ENCODE measurements around the gene GNB1L. TPM values are rescaled to one million over a fixed set of nuclear protein-coding genes. Genes with fewer than 3 reads are reported as not detected.
"Not testable (repeated sequence)": the region's sequence is repeated elsewhere in the genome, so short reads cannot be mapped to it uniquely, and the experiment has no call there.

The GNB1L gene
- total RNA-seq, 1 donor = 5.2 TPM

DNA sequence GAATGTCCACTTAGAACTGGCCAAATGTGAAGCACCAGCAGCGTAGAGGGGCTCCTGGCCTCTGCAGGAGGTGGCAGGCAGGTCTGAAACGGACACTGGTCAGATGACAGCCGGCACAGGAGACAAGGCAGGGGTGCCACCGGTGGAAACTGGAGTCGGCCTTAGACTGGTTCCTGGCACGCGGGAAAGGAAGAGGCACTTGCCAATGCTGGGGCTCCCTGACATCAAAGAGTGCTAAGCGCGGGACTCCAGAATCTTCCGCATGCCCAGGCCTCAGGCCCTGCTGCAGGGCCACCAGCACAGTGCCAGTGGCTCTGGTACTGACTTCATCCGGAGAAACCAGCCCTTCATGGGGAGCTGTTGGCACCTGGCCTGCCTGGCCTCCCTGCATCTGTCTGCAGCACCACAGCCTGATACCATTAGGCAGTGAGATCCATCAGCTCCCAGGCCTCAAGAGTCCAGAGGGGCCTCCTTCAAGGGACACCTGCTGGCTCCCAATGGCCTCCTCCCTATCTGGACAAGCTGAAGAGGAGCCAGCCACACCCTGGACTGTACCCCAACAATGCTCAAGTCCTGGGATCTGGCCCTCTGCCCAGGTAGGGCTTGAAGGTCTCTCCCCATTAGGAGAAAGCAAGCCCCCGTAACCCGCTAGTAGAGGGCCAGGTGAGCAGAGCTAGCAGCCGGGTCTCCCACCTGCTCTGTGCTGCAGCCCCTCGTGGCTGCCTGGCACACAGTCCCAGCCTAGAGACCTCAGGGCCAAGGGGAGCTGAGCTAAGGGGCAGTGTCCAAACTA is 29.7 kb upstream of the GNB1L start:
- TF ChIP-seq, protein P1, sequence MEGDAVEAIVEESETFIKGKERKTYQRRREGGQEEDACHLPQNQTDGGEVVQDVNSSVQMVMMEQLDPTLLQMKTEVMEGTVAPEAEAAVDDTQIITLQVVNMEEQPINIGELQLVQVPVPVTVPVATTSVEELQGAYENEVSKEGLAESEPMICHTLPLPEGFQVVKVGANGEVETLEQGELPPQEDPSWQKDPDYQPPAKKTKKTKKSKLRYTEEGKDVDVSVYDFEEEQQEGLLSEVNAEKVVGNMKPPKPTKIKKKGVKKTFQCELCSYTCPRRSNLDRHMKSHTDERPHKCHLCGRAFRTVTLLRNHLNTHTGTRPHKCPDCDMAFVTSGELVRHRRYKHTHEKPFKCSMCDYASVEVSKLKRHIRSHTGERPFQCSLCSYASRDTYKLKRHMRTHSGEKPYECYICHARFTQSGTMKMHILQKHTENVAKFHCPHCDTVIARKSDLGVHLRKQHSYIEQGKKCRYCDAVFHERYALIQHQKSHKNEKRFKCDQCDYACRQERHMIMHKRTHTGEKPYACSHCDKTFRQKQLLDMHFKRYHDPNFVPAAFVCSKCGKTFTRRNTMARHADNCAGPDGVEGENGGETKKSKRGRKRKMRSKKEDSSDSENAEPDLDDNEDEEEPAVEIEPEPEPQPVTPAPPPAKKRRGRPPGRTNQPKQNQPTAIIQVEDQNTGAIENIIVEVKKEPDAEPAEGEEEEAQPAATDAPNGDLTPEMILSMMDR (IDR thresholded peaks at IDR 0.05; ENCODE audit: insufficient read depth, low read length) = no peak
- DNase-seq (ENCODE audit: low read depth) = no peak
- H3K4me3 ChIP-seq (ENCODE audit: low read depth, low read length) = no peak overlapping the region

DNA sequence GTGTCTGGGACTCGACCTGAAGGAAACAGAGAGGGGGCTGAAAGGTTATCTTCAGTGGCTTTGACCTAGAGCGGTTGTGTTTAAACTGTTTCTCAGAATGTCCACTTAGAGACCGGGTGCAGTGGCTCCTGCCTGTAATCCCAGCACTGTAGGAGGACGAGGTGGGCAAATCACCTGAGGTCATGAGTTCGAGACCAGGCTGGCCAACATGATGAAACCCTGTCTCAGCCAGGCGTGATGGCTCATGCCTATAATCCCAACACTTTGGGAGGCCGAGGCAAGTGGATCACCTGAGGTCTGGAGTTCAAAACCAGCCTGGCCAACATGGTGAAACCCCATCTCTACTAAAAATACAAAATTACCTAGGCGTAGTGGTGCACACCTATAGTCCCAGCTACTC is 28.8 kb upstream of the GNB1L start:
- not testable (repeated sequence) for DNase-seq (ENCODE audit: low read depth); H3K4me3 ChIP-seq (ENCODE audit: low read depth, low read length)

DNA sequence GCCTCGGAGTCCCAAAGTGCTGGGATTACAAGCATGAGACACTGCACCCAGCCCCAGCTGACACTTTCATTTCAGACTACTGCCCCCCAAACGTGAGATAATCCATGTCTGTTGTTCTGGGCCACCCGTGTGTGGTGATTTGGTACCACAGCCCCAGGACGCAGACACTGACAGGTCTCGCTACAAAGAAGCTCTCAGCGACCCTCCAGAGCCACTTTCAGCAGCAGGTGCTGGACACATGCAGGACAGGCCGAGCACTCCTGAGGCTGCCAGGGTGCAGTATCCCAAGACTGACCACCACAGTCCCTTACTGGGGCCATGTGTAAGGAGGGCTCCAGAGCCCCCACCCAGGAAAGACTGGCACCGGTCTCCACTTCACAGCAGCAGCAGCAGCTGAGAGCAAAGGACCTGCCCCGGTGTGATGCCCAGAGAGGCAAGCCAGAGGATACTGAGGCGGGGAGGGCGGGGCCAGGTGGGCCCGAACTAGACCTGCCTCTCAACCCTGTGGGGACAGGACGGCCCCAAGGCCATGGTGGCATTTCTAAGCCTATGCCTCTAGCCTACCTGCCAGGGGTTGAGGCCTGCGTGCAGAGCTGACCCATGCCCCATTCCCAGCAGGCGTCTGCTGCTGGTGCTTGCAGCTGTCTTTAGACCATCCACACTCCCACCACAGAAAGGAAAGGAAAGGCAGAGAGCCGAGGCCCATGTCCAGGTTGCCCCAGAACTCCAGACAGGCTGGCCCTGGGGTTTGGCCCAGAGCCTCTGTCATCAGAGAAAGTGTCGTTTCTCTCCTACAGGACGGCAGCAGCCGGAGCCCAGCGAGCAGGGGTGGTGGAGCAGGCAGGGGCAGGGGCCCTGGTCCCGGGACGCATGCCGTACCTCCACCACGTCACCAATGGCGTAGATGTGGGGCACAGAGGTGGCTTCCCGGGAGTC is 28.0 kb upstream of the GNB1L start:
- no peak overlapping the region for H3K4me3 ChIP-seq (ENCODE audit: low read depth, low read length)
- no peak for DNase-seq (ENCODE audit: low read depth)
- TF ChIP-seq, protein P1 (IDR thresholded peaks at IDR 0.05; ENCODE audit: insufficient read depth, low read length) = no peak

DNA sequence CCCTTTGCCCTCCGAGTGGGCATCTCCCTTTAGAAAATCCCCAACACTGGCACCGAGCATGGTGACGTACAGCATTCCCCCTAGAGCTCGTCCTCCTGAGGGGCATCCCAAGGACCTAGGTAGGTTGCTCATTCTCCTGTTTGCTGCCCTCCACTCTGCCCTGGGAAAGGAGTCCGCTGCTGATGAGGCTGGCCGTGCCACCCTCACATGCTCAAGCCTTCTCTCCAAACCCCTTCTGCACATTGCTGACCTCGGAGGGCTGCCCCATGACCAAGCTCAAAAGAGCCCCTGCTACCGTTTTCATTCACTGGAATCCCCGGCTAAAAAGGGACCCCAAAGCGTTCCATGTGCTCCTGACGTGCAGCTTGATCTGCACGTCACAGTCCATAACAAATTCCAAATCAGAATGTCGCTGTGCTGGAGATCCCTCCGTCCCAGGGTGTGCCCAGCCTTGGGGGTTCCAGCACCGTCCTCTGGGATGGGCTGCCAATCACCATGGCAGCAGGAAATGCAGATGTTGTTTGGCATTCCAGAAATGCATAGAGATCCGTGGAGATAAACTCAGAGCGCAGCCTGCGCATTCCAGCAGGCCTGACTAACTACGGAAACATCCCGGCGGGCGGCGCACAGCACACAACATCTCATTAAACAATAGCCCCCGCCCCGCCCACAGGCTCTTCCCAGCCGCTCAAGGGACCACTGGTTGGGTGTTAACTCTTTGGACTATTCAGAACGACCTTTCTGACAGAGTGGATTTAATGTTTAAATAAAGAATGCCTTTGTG is 26.3 kb upstream of the GNB1L start:
- no peak overlapping the region for H3K4me3 ChIP-seq (ENCODE audit: low read depth, low read length)
- TF ChIP-seq, protein P1 (IDR thresholded peaks at IDR 0.05; ENCODE audit: insufficient read depth, low read length) = no peak
- DNase-seq (ENCODE audit: low read depth) = peak; percentile 96

DNA sequence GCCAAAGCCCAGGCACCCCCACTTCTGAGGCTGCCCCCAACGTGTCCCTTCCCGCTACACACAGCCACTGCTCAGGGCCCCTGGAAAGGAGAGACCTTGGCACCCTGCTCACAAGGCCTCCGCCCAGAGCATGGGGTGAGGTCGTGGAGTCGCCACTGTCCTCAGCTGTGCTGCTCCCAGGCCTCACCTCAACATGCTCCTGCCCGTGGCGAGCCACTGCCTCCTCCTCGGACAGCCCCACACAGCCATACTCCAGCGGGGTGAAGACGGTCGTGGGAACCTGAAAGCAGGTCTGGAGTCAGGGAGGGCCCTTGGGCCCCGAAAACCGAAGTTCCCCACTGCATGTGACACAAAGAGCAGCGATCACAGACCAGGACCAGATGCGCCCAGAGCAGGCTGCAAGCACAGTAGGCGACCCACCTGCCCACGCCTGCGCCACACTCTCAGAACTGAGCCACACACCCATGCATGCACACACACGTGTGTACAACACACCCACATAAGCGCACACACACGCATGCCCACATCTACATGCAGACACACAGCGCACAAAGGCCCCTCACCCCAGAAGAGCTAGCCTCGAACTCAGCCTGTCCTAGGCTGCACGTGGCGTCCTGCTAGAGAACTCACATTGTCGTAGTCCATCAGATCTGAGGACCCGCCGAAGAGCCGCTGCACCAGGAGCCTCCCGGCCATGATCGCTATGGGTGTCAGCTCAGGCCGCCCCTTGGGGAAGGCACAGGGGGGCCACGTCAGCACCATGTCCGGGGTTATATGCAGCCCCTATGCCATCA is 25.5 kb upstream of the GNB1L start:
- no peak for DNase-seq (ENCODE audit: low read depth)
- H3K4me3 ChIP-seq (ENCODE audit: low read depth, low read length) = no peak overlapping the region
- TF ChIP-seq, protein P1 (IDR thresholded peaks at IDR 0.05; ENCODE audit: insufficient read depth, low read length) = no peak

DNA sequence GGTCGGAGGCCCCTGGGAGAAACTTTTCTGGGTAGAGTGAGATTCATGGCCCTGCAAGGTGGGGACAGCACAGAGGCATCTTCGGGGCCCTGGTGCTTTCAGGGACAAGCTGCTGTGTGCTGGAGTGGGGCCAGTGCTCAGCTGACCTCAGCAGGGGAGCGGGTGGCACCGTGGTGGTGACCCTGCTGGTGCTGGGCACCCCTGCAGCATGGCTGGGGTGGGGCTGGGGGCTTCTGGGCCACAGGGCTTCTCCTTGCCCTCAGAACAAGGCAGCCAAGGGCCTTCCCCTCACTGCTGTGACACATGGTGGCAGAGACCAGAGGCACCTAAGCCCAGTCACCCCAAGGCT is 24.9 kb upstream of the GNB1L start:
- DNase-seq (ENCODE audit: low read depth) = no peak
- H3K4me3 ChIP-seq (ENCODE audit: low read depth, low read length) = no peak overlapping the region
- TF ChIP-seq, protein P1 (IDR thresholded peaks at IDR 0.05; ENCODE audit: insufficient read depth, low read length) = no peak
